HG03342 (cell line): ENCODE measurements around the gene EVC2.

Source experiments
- ATAC-seq: cut with Tn5 transposase; IDR thresholded peaks from one replicate; pipeline ENCODE4 v1.9.1; 2021; ENCODE audit warnings: mild to moderate bottlenecking, moderate library complexity; ENCODE audit not compliant: unreplicated experiment

EVC2 gene

GRCh38 chr4:5678977-5679376 is 29.4 kb downstream of the EVC2 start:
- no peak for ATAC-seq

DNA sequence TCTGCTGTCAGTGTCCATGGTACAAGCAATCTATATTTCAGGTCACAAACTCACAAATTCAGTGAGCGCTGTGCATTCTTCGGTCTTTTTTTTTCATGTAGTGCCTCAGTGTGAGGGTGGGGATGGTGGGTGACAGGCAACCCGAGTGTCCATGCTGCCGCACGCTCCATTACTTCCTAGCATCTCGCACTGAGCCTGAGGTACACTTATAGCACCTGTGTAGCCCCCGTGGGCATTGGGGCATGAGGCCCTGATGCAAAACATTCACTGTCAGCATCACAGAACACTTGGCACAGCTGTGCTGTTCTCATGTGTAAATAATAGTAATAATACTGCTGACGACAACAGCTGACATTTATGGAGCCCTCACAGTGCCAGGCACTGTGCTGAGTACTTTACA is 31.6 kb downstream of the EVC2 start:
- ATAC-seq: no peak

DNA sequence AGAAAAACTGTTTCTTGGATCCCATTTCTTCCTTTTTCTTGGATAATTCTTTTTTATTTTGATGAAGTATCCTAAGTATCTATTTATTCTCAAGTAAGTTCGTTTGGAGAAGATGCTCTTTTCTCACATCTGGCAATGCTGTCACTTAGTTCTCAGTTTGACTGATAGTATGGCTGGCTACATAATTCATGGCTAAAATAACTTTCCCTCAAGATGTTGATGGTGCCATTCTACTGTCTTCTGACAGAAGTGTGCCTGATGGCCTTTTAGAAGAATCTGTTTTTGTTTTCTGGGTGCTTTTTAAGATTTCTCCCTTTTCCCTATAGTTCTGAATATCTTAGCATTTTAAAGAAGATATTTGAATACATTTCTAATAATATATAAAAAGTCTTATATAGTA is 41.6 kb downstream of the EVC2 start:
- ATAC-seq: no peak

DNA sequence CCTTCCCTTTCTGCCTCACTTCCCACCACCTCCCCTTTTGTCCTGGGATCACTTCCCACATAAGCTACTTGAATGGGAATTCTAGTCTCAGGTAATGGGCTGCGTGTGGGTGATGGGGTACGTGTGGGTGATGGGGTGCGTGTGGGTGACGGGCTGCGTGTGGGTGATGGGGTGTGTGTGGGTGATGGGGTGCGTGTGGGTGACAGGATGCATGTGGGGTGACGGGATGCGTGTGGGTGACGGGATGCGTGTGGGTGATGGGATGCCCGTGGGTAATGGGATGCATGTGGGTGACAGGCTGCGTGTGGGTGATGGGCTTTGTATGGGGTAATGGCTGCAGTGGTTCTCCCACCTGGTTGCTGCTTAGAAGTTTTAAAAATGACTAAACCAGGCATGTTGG is 43.6 kb downstream of the EVC2 start:
- no peak for ATAC-seq

GRCh38 chr4:5662555-5662954 is 45.8 kb downstream of the EVC2 start:
- ATAC-seq: no peak

DNA sequence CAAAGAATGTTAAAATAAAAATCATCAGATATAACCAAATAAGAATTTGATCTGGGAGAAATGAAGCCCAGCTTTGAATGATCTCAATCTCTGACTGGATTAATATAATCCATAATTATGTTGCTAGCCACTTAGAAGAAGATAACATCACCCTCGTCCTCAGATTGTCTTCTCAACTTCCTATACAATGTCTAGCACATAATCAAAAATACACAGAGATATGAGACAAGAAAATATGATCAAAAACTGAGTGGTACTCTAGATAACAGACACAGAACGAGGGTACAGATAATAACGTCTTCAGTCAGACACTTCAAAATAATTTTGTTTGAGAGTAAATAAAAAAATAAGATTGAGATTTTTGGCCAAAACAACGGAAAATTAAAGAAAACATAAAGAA is 47.1 kb downstream of the EVC2 start:
- no peak for ATAC-seq

DNA sequence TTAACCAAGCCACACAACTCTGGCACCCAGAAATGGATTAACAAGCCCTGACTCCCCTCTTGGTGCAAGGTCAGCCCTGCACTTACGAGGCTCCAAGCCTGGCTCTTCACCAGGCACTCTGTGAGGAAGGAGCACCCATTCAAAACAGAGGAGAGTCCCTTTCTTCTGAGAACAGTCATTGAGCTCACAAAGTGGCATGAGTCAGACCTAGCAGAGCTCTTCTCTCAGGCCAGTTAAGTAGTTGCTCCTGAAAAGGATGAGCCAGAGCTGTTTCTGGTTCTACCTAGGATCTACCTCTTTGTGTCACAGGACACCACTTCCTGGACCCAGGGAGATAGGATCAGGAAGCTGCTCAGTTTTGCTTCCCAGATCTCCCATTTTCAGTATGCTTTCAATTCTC is 48.2 kb downstream of the EVC2 start:
- ATAC-seq: no peak

GRCh38 chr4:5658974-5659373 is 49.4 kb downstream of the EVC2 start:
- ATAC-seq: no peak

- no peak for ATAC-seq
These were observed 51.9 kb downstream of the EVC2 start for GRCh38 chr4:5656415-5656814.

DNA sequence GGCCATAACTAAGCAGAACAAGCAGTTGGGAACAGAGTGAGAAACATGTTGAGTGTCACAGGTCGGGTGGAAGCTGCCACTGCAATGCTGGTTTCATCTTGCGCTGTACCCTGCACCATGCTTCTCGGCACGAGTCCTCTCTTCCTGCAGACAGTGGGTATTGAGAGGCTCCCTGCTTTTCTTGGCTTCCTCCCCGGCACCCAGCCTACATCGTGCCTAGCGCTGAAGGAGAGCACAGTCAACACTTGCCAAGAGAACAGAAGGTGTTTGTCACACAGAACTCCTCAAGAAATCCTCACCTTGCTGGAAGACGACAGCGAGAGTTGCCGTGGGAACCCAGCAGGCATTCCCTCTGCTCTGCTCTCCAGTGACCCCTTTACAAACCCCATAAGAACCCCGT is 53.6 kb downstream of the EVC2 start:
- no peak for ATAC-seq

DNA sequence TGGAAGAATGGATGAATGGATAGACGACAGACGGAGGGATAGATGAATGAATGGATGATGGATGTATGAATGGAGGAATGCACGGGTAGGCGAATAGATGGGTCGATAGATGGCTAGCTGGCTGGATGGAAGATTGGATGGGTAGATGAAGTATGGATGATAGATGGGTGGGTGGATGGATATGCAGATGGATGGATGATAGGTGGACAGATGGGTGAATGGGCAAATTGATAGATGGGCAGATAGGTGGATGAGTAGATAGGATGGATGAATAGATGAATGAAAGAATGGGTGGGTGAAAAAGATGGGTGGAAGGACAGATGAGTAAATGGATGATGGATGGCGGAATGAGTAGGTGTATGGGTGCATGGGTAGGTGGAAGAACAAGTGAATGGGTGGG is 57.3 kb downstream of the EVC2 start:
- ATAC-seq: no peak

DNA sequence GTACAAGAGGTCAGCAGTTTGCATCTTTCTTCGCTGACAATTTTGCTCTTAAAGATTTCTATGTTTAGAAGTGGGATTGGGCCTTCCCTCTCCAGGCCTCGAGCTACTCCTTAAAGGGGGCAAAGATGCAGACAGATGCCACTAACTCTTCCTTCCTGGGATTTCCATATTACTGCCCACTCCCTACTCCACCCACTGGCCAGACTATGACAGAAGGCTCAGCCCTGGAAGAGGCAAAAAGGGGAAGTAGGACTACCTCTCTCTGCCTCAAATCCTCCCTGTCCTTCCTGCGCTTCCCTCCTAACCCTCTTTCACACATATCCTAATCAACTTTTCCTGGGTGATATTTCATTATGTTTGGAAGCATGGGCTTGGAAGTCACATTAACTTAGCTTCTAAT is 58.3 kb downstream of the EVC2 start:
- no peak for ATAC-seq

DNA sequence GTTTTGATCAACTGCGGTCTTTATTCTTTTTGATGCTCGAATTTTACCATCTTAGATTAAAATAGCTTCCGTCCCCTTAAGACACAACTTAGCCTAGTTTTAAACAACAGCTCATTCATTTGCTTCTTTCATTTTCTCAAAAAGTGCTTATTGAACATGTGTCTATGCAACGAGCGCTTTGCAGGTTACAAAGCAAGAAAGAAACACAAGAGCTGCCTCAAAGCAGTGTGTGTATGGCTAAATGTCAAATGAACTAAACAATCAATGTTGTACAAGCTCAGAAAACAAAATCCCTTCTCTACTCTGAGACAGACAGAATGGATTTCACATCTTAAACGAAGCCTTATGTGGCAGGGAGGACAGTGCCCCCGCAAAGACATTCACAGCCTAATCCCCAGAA is 61.0 kb downstream of the EVC2 start:
- no peak for ATAC-seq

- no peak for ATAC-seq
These were observed 68.3 kb downstream of the EVC2 start for GRCh38 chr4:5640096-5640495.

DNA sequence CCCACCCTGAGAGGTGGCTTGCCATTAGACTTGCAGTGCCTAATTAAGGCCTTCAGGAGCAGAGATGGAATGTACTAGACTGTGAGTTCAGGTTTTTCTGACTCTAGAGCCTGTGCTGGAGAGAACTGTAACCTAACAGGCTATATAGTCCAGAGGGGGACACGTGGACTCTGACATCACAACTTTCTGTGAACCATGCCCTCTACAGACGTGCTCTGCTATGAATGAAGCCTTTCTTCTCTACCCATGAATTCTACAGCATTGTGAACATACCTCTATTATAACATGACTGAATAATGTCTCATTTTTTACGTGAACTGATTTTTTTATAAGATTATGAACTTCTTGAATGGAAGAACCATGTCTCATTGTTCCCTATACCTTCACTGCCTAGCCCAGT is 68.8 kb downstream of the EVC2 start:
- ATAC-seq: no peak

- no peak for ATAC-seq
These were observed 69.4 kb downstream of the EVC2 start for GRCh38 chr4:5638976-5639375.

GRCh38 chr4:5638316-5638715 is 70.0 kb downstream of the EVC2 start:
- no peak for ATAC-seq

DNA sequence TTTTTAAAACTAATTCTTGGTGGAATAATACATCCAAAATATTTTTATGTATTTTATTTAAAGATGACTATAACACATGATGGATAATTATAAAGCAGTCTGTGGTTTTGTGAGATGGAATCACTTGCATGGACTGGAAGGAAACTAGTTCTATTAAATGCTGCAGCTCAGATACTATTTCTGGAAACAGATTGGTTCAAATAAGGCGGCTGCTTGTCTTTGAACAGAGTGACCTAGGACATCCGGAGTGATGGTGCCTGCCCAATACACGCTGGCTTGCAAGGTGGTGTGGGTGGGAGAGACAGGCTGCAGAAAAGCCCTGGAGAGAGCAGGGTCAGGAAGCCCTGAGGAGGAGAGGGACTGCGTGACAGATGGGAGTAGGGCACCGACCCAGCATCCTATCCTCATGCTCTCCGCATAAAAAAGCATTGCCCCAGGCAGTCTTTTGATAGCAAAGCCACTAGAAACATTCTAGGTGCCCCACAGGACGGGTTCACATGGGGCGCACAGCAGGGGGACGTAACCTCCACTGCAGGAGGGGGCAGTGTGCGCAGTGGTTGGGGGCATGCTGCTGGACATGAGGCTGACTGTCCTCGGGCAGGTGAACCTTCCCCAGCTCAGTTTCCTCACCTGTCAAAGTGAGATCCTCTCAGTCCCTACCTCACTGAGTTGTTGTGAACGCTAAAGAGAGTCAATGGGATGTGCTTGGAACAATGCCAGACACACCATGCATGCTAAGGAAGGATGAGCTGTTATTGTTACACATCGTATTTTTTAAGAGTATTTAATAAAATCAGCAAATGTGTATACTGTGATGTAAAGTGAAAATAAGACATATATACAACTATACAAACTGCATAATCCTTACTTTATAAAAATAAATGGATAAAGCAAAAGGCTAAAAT is 71.3 kb downstream of the EVC2 start:
- ATAC-seq: no peak

DNA sequence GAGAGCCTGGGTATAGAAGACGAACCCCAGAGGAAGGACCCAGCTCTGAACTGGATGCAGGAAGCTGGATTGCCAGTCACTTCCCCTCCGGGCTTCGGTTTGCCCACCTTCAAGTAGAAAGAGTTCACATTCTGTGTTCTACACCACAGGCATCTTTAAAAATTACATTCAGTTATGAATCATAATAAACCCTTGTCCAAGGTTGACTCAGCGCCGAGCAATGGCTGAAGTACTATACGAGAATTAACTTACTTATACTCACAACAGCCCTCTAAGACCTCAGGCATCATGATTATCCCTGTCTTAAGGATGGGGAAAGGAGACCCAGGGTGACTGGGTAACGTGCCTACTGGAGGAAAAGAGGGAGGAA is 72.5 kb downstream of the EVC2 start:
- ATAC-seq: no peak

DNA sequence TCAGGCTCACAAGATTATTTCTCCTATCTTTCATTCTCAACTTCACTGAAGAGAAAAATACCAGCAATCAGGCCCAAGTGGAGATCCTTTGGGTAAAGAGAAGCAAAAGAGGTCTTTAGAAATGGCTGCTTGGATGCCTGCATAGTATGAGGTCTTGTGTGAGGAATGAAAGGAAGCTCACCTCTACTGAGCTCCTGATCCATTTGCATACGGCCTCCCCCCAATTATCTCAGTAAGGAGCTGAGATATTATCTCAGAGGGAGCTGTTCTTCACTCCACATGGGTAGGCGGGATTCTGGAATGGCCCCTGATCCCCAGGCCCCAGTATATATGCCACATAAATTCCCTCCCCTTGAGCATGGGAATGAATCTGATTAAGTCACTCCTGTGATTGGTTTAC is 75.8 kb downstream of the EVC2 start:
- no peak for ATAC-seq

GRCh38 chr4:5632066-5632440 is 76.3 kb downstream of the EVC2 start:
- ATAC-seq: no peak

GRCh38 chr4:5631352-5632065 is 76.8 kb downstream of the EVC2 start:
- no peak for ATAC-seq

GRCh38 chr4:5630762-5631161 is 77.6 kb downstream of the EVC2 start:
- no peak for ATAC-seq
